ENCODE data around the gene PRSS53. TPM values are rescaled to one million over a fixed set of nuclear protein-coding genes. Genes with fewer than 3 reads are reported as not detected.
A peak's percentile ranks its signal among the peaks of the same experiment; 100 is the strongest.

Gene PRSS53
- total RNA-seq, 3 donors from 2014 or later = 1.3 to 2.0 (median 1.3) TPM

GRCh38 chr16:31038993-31039392 is 49.8 kb downstream of the PRSS53 start:
- intact Hi-C loops (cut with DNase I; ENCODE audit: low total_unique reads) = loop anchor here (10.0 kb wide), 2 partner anchors 94 to 1734 kb away; partner anchors contain the start of gene ORAI3
- H3K36me3 ChIP-seq = peaks cover 5% of the 10 kb centered on the region
- DNase-seq (ENCODE audit: low spot score in 2 of 2) = no peak

GRCh38 chr16:31036691-31037090 is 52.1 kb downstream of the PRSS53 start:
- Histone ChIP-seq H3K4me1 (peaks cover 0 to 5% of the 10 kb centered on the region in 2 donors), H3K9me3 (no peaks in the 10 kb centered on the region), H3K36me3 (peaks cover 5% of the 10 kb centered on the region), H3K27ac (no peak overlapping the region), H3K4me3 (no peak overlapping the region), H3K27me3 (no peaks in the 10 kb centered on the region)
- no peak for DNase-seq (ENCODE audit: low spot score in 2 of 2)
- intact Hi-C loops (cut with DNase I; ENCODE audit: low total_unique reads) = loop anchor here (10.0 kb wide), 2 partner anchors 92 to 1732 kb away; partner anchors contain the start of gene ORAI3
- TF ChIP-seq CTCF (IDR thresholded peaks at IDR 0.05) (no peak), POLR2A (IDR thresholded peaks at IDR 0.05) (no peak), POLR2AphosphoS5 (IDR thresholded peaks at IDR 0.05) (no peak)

More at GRCh38 chr16:31038993-31039392, 49.8 kb downstream of the PRSS53 start:
- no peaks in the 10 kb centered on the region for H3K9me3 ChIP-seq
- H3K4me1 ChIP-seq = peaks cover 0 to 5% of the 10 kb centered on the region in 2 donors
- no peaks in the 10 kb centered on the region for H3K27me3 ChIP-seq
- no peak overlapping the region for H3K27ac ChIP-seq
- TF ChIP-seq POLR2AphosphoS5 (IDR thresholded peaks at IDR 0.05) (no peak), CTCF (IDR thresholded peaks at IDR 0.05) (no peak), POLR2A (IDR thresholded peaks at IDR 0.05) (no peak)
- H3K4me3 ChIP-seq = no peak overlapping the region

- Histone ChIP-seq H3K36me3 (no peaks in the 10 kb centered on the region), H3K4me3 (peak overlapping the region; percentile 84 to 97 (median 93)), H3K9me3 (no peaks in the 10 kb centered on the region), H3K27ac (peak overlapping the region; percentile 93 to 99), H3K4me1 (peaks cover 0 to 5% of the 10 kb centered on the region in 2 donors), H3K27me3 (no peaks in the 10 kb centered on the region)
- TF ChIP-seq POLR2A (IDR thresholded peaks at IDR 0.05) (no peak), POLR2AphosphoS5 (IDR thresholded peaks at IDR 0.05) (peak in 1 of 3 donors; percentile 41)
- intact Hi-C loops (cut with DNase I; ENCODE audit: low total_unique reads) = loop anchor here (10.0 kb wide), 2 partner anchors 89 to 1729 kb away; partner anchors contain the start of gene ORAI3
- DNase-seq (ENCODE audit: low spot score in 2 of 2) = peak; percentile 89 to 91
These were observed 54.8 kb downstream of the PRSS53 start for GRCh38 chr16:31033709-31034492.

Other genes with a start within 250 kb of the PRSS53 start
- gene BCL7C, start 194.9 kb downstream of the PRSS53 start, total RNA-seq = 10 to 100 TPM; 29.4 to 47.2 (median 36.2) TPM
- gene CTF1, start 192.3 kb downstream of the PRSS53 start, total RNA-seq = 1 to 10 TPM; 2.6 to 4.5 (median 3.4) TPM
- 10 to 100 TPM in 1 of 3 donors, 1 to 10 TPM in 2; 4.5 to 12.7 (median 9.2) TPM for gene FBXL19, start 165.4 kb downstream of the PRSS53 start, total RNA-seq
- gene ORAI3, start 139.9 kb downstream of the PRSS53 start, total RNA-seq = 10 to 100 TPM; 20.0 to 40.5 (median 25.9) TPM
- gene SETD1A, start 131.2 kb downstream of the PRSS53 start, total RNA-seq = 1 to 10 TPM; 4.8 to 5.6 (median 5.1) TPM
- gene HSD3B7, start 103.7 kb downstream of the PRSS53 start, total RNA-seq = 10 to 100 TPM; 12.1 to 27.8 (median 26.9) TPM
- 1 to 10 TPM; 1.6 to 2.6 (median 2.6) TPM for gene STX1B, start 78.3 kb downstream of the PRSS53 start, total RNA-seq
- 10 to 100 TPM; 44.3 to 59.0 (median 52.2) TPM for gene STX4, start 55.4 kb downstream of the PRSS53 start, total RNA-seq
- gene ZNF668, start 14.7 kb downstream of the PRSS53 start, total RNA-seq = 1 to 10 TPM; 6.7 to 8.9 (median 8.8) TPM
- 10 to 100 TPM; 12.5 to 17.3 (median 13.1) TPM for gene ZNF646, start 14.5 kb downstream of the PRSS53 start, total RNA-seq
- gene VKORC1, start 5.9 kb upstream of the PRSS53 start, total RNA-seq = 100 to 1,000 TPM in 1 of 3 donors, 10 to 100 TPM in 2; 82.6 to 143 (median 86.3) TPM
- 10 to 100 TPM; 31.8 to 33.6 (median 33.5) TPM for gene BCKDK, start 19.4 kb upstream of the PRSS53 start, total RNA-seq
- 10 to 100 TPM; 53.6 to 85.0 (median 67.8) TPM for gene KAT8, start 28.7 kb upstream of the PRSS53 start, total RNA-seq
- gene PRSS8, start 46.8 kb upstream of the PRSS53 start, total RNA-seq = 10 to 100 TPM in 2 of 3 donors, not detected in 1; 23.6 to 54.4 TPM
- 1 to 10 TPM in 2 of 3 donors, under 1 TPM in 1; 0.98 to 8.3 (median 2.0) TPM for gene PRSS36, start 61.1 kb upstream of the PRSS53 start, total RNA-seq
- 10 to 100 TPM; 59.0 to 78.3 (median 73.9) TPM for gene FUS, start 91.2 kb upstream of the PRSS53 start, total RNA-seq
- 10 to 100 TPM; 32.9 to 50.2 (median 35.7) TPM for gene PYCARD, start 113.8 kb upstream of the PRSS53 start, total RNA-seq
- gene TRIM72, start 125.2 kb upstream of the PRSS53 start, total RNA-seq = under 1 TPM in 2 of 3 donors, not detected in 1; under 0.01 TPM
- gene PYDC1, start 128.2 kb upstream of the PRSS53 start, total RNA-seq = not detected
- 10 to 100 TPM in 1 of 3 donors, 1 to 10 TPM in 2; 5.2 to 23.5 (median 8.0) TPM for gene ITGAM, start 171.0 kb upstream of the PRSS53 start, total RNA-seq